Measurements from ENCODE around the gene ETV4.
A peak's percentile ranks its signal among the peaks of the same experiment; 100 is the strongest.
"Not testable (repeated sequence)": the region's sequence is repeated elsewhere in the genome, so short reads cannot be mapped to it uniquely, and the experiment has no call there.

ETV4 gene

DNA sequence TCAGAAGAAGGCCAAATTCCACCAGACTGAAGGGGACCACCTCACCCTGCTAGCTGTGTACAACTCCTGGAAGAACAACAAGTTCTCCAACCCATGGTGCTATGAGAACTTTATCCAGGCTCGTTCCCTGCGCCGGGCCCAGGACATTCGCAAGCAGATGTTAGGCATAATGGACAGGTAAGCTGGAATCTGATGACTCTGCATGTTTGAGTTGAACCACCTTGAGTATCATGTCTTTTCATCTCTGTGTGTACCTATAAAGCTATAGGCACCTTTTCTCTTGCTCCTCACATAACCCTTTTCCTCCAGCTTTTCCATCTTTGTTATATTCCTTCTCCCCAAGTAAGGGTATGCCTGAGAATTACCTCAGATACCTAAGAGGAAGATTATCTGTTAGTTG, 24.8 kb downstream of the ETV4 start:
- H3K4me3 ChIP-seq (ENCODE audit: low read length): no peak overlapping the region
- H3K9me3 ChIP-seq (ENCODE audit: control insufficient read depth, low read depth, low read length): no peaks in the 10 kb centered on the region
- no peak overlapping the region for H3K9ac ChIP-seq (ENCODE audit: low read length)
- H3K27me3 ChIP-seq (ENCODE audit: control insufficient read depth, insufficient read depth, low read length): no peaks in the 10 kb centered on the region
- peaks cover 15% of the 10 kb centered on the region for H3K4me1 ChIP-seq (ENCODE audit: control insufficient read depth, low read depth, low read length)
- peaks cover 67% of the 10 kb centered on the region for H3K36me3 ChIP-seq (ENCODE audit: control insufficient read depth, low read depth, low read length)
- H3K27ac ChIP-seq (ENCODE audit: low read length): no peak overlapping the region

GRCh38 chr17:43517615-43518386, 28.3 kb downstream of the ETV4 start:
- Histone ChIP-seq H3K9me3 (ENCODE audit: control insufficient read depth, low read depth, low read length) (no peaks in the 10 kb centered on the region), H3K4me1 (ENCODE audit: control insufficient read depth, low read depth, low read length) (no peaks in the 10 kb centered on the region), H3K36me3 (ENCODE audit: control insufficient read depth, low read depth, low read length) (peaks cover 65% of the 10 kb centered on the region), H3K27me3 (ENCODE audit: control insufficient read depth, insufficient read depth, low read length) (no peaks in the 10 kb centered on the region), H3K4me3 (ENCODE audit: low read length) (no peak overlapping the region), H3K9ac (ENCODE audit: low read length) (no peak overlapping the region), H3K27ac (ENCODE audit: low read length) (no peak overlapping the region)

GRCh38 chr17:43517161-43517560, 29.0 kb downstream of the ETV4 start:
- Histone ChIP-seq H3K27me3 (ENCODE audit: control insufficient read depth, insufficient read depth, low read length) (no peaks in the 10 kb centered on the region), H3K27ac (ENCODE audit: low read length) (no peak overlapping the region), H3K4me1 (ENCODE audit: control insufficient read depth, low read depth, low read length) (no peaks in the 10 kb centered on the region), H3K4me3 (ENCODE audit: low read length) (no peak overlapping the region), H3K36me3 (ENCODE audit: control insufficient read depth, low read depth, low read length) (peaks cover 68% of the 10 kb centered on the region), H3K9me3 (ENCODE audit: control insufficient read depth, low read depth, low read length) (no peaks in the 10 kb centered on the region), H3K9ac (ENCODE audit: low read length) (no peak overlapping the region)

DNA sequence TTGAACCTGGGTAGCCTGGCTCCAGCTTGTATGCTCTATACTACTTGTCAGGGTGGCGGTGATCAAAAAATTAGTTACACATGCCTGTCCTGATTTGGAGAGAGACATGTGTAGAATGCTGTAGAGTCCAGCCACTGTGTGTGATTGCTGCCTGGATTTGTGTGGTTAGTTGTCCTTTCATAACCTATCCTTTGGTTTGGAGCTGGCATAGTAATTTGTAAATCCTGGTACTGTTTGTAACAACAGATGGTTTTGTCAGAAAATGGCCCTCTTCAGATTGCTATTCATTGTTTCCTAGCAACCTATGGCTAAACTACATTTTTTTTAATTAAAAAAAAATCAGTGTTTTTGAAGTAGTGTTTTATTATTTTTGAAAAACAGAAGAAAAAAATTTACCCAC, 30.5 kb downstream of the ETV4 start:
- no peaks in the 10 kb centered on the region for H3K4me1 ChIP-seq (ENCODE audit: control insufficient read depth, low read depth, low read length)
- no peak overlapping the region for H3K27ac ChIP-seq (ENCODE audit: low read length)
- no peaks in the 10 kb centered on the region for H3K27me3 ChIP-seq (ENCODE audit: control insufficient read depth, insufficient read depth, low read length)
- H3K9me3 ChIP-seq (ENCODE audit: control insufficient read depth, low read depth, low read length): no peaks in the 10 kb centered on the region
- H3K4me3 ChIP-seq (ENCODE audit: low read length): no peak overlapping the region
- peaks cover 59% of the 10 kb centered on the region for H3K36me3 ChIP-seq (ENCODE audit: control insufficient read depth, low read depth, low read length)
- no peak overlapping the region for H3K9ac ChIP-seq (ENCODE audit: low read length)

GRCh38 chr17:43511199-43511598, 34.9 kb downstream of the ETV4 start:
- not testable (repeated sequence) for H3K9me3 ChIP-seq (ENCODE audit: control insufficient read depth, low read depth, low read length); H3K4me1 ChIP-seq (ENCODE audit: control insufficient read depth, low read depth, low read length); H3K4me3 ChIP-seq (ENCODE audit: low read length); H3K27me3 ChIP-seq (ENCODE audit: control insufficient read depth, insufficient read depth, low read length); H3K9ac ChIP-seq (ENCODE audit: low read length); H3K27ac ChIP-seq (ENCODE audit: low read length)
- peaks cover 66% of the 10 kb centered on the region for H3K36me3 ChIP-seq (ENCODE audit: control insufficient read depth, low read depth, low read length)

DNA sequence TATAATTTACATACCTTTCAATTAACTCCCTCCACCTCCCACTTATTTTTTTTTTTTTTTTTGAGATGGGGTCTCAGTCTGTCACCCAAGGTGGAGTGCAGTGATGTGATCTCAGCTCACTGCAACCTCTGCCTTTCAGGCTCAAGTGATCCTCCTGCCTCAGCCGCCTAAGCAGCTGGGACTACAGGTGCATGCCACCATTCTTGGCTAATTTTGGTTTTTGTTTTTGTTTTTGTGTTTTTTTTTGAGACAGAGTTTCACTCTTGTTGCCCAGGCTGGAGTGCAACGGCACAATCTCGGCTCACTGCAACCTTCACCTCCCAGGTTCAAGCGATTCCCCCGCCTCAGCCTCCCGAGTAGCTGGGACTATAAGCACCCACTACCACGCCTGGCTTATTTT, 36.7 kb downstream of the ETV4 start:
- not testable (repeated sequence) for H3K4me3 ChIP-seq (ENCODE audit: low read length); H3K27me3 ChIP-seq (ENCODE audit: control insufficient read depth, insufficient read depth, low read length); H3K9ac ChIP-seq (ENCODE audit: low read length); H3K4me1 ChIP-seq (ENCODE audit: control insufficient read depth, low read depth, low read length); H3K9me3 ChIP-seq (ENCODE audit: control insufficient read depth, low read depth, low read length); H3K27ac ChIP-seq (ENCODE audit: low read length)
- H3K36me3 ChIP-seq (ENCODE audit: control insufficient read depth, low read depth, low read length): peaks cover 64% of the 10 kb centered on the region

GRCh38 chr17:43490621-43491020, 55.5 kb downstream of the ETV4 start:
- Histone ChIP-seq H3K9ac (ENCODE audit: low read length) (no peak overlapping the region), H3K9me3 (ENCODE audit: control insufficient read depth, low read depth, low read length) (no peaks in the 10 kb centered on the region), H3K27me3 (ENCODE audit: control insufficient read depth, insufficient read depth, low read length) (no peaks in the 10 kb centered on the region), H3K27ac (ENCODE audit: low read length) (no peak overlapping the region), H3K4me3 (ENCODE audit: low read length) (no peak overlapping the region), H3K4me1 (ENCODE audit: control insufficient read depth, low read depth, low read length) (no peaks in the 10 kb centered on the region), H3K36me3 (ENCODE audit: control insufficient read depth, low read depth, low read length) (peaks cover 38% of the 10 kb centered on the region)

DNA sequence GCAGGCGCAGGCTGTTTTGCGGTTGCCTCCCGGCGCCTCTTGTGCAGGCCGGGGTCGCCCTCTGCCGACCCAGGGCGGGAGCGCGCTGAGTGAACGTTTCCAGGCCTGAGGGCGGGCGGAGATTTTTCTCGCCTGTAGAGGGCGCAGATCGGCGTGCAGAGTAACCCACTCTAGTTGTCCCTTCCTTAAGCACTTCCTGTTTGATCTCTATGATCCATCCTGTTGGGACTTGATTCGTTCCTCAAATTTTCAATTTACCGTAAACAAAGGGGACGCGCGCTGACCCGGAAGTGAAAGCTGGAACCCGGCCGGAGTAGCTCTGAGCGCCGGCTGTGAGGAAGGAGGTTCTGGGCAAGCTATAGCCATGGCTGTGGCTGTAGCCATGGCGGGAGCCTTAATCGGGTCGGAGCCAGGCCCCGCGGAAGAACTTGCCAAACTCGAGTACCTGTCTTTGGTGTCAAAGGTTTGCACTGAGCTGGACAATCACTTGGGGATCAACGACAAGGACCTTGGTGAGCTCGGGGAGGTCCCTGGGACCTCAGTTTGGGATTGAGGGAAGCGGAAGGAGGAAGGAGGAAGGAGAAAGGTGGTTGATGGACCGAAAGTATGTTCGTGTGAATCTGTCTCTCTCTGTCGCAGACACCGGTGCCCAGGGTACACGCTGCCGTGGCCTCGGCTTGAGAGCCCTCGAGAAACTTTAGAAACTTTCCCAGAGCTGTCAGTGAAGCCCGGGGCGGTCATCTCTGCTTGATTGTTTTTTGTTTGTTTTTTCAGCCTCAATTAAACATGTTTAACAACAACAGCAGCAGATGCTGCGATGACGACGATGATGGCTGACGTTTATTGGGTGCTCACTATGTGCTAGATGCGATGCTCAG, 62.2 kb downstream of the ETV4 start, which contains the start of gene DHX8:
TSS of gene DHX8 (plus strand) at position 302 of the 878 bp plus-strand sequence. CDS start at position 365, 63 bp downstream.
- no peaks in the 10 kb centered on the region for H3K36me3 ChIP-seq (ENCODE audit: control insufficient read depth, low read depth, low read length)
- no peaks in the 10 kb centered on the region for H3K9me3 ChIP-seq (ENCODE audit: control insufficient read depth, low read depth, low read length)

GRCh38 chr17:43482103-43483012, 63.8 kb downstream of the ETV4 start:
- H3K36me3 ChIP-seq (ENCODE audit: control insufficient read depth, low read depth, low read length): no peaks in the 10 kb centered on the region
- no peak overlapping the region for H3K27ac ChIP-seq (ENCODE audit: low read length)
- no peaks in the 10 kb centered on the region for H3K4me1 ChIP-seq (ENCODE audit: control insufficient read depth, low read depth, low read length)
- H3K9ac ChIP-seq (ENCODE audit: low read length): no peak overlapping the region
- H3K27me3 ChIP-seq (ENCODE audit: control insufficient read depth, insufficient read depth, low read length): no peaks in the 10 kb centered on the region
- no peak overlapping the region for H3K4me3 ChIP-seq (ENCODE audit: low read length)
- no peaks in the 10 kb centered on the region for H3K9me3 ChIP-seq (ENCODE audit: control insufficient read depth, low read depth, low read length)

More for the DNA sequence above, 62.2 kb downstream of the ETV4 start, which contains the start of gene DHX8:
- no peaks in the 10 kb centered on the region for H3K4me1 ChIP-seq (ENCODE audit: control insufficient read depth, low read depth, low read length)
- peak within 1 kb of the TSS; percentile 74 for H3K9ac ChIP-seq (ENCODE audit: low read length)
- peak within 1 kb of the TSS; percentile 69 for H3K4me3 ChIP-seq (ENCODE audit: low read length)
- no peaks in the 10 kb centered on the region for H3K27me3 ChIP-seq (ENCODE audit: control insufficient read depth, insufficient read depth, low read length)
- peak within 1 kb of the TSS; percentile 38 for H3K27ac ChIP-seq (ENCODE audit: low read length)

GRCh38 chr17:43479948-43480347, 66.2 kb downstream of the ETV4 start:
- Histone ChIP-seq H3K9ac (ENCODE audit: low read length) (no peak overlapping the region), H3K27me3 (ENCODE audit: control insufficient read depth, insufficient read depth, low read length) (no peaks in the 10 kb centered on the region), H3K36me3 (ENCODE audit: control insufficient read depth, low read depth, low read length) (no peaks in the 10 kb centered on the region), H3K4me1 (ENCODE audit: control insufficient read depth, low read depth, low read length) (no peaks in the 10 kb centered on the region), H3K4me3 (ENCODE audit: low read length) (no peak overlapping the region), H3K9me3 (ENCODE audit: control insufficient read depth, low read depth, low read length) (no peaks in the 10 kb centered on the region), H3K27ac (ENCODE audit: low read length) (no peak overlapping the region)

Measured in iPS-18a (cell line).